ENCODE measurements around the gene SOD3. TPM values are rescaled to one million over a fixed set of nuclear protein-coding genes. Genes with fewer than 3 reads are reported as not detected.

SOD3 gene
- total and polyA plus RNA-seq, 7 donors, result 3.2 to 164 (median 45.3) TPM

DNA sequence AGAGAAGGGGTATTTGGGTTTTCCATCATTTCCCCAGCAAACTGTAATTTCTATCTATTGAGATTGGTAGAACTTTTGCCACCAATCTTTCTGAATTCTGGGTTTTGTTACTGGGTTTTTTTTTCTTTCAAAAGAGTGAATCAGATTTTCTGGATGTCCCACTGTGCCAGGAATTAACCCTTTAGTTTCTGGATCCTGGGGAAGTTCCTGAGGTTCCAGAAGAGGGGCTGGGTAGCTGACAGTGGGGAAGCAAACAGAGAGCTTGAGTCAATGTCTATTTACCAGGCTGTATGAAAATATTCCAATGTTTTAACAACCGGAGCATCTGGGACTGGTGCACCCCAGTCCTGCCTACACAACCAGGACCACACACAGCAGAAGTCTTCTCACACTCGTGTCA, 25.8 kb upstream of the SOD3 start:
- no peak for DNase-seq
- no peaks in the 10 kb centered on the region for H3K9me3 ChIP-seq
- no peak overlapping the region for H3K4me3 ChIP-seq
- H3K36me3 ChIP-seq, result no peaks in the 10 kb centered on the region
- no peaks in the 10 kb centered on the region for H3K27me3 ChIP-seq
- intact Hi-C loops (cut with DNase I), result no loop called here
- TF ChIP-seq, protein P1, sequence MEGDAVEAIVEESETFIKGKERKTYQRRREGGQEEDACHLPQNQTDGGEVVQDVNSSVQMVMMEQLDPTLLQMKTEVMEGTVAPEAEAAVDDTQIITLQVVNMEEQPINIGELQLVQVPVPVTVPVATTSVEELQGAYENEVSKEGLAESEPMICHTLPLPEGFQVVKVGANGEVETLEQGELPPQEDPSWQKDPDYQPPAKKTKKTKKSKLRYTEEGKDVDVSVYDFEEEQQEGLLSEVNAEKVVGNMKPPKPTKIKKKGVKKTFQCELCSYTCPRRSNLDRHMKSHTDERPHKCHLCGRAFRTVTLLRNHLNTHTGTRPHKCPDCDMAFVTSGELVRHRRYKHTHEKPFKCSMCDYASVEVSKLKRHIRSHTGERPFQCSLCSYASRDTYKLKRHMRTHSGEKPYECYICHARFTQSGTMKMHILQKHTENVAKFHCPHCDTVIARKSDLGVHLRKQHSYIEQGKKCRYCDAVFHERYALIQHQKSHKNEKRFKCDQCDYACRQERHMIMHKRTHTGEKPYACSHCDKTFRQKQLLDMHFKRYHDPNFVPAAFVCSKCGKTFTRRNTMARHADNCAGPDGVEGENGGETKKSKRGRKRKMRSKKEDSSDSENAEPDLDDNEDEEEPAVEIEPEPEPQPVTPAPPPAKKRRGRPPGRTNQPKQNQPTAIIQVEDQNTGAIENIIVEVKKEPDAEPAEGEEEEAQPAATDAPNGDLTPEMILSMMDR (IDR thresholded peaks at IDR 0.05), result no peak
- TF ChIP-seq POLR2AphosphoS5 (IDR thresholded peaks at IDR 0.05) (no peak), EP300 (IDR thresholded peaks at IDR 0.05) (no peak), POLR2A (IDR thresholded peaks at IDR 0.05) (no peak)
- H3K27ac ChIP-seq, result no peak overlapping the region
- 83 to 90% methylated on average over 2 of the region's 2 CpGs for WGBS, 2 donors
- peaks cover 0 to 29% (median 16%) of the 10 kb centered on the region in 4 donors for H3K4me1 ChIP-seq

DNA sequence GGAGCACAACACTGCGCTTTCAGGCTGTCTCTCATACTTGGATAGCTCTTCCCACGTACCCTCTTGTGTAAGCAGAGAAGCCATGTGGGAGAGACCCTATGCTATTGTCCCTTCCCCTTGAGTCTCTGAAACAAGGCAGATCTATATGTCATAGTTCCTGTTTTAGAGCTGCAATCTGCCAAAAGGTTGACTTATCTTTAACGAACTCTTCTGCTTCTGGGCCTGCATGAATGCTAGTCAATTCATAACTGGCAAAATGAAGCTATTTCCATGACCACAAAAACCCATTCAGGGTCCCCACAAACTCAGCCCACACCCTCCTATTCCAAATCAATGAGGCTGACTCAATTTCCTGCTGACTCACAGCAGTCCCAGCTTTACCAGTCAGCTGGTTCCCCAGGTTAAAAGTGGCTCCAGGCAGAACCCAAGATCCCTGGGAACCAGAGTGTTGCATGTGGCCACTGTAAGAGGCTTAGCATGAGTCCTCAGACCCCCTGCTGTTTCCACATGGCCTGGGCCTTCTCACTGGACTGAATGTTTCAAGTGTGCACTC, 25.3 kb upstream of the SOD3 start:
- TF ChIP-seq, protein P1 (IDR thresholded peaks at IDR 0.05), result no peak
- TF ChIP-seq EP300 (IDR thresholded peaks at IDR 0.05), result no peak
- TF ChIP-seq POLR2AphosphoS5 (IDR thresholded peaks at IDR 0.05), result no peak
- no peak for TF ChIP-seq POLR2A (IDR thresholded peaks at IDR 0.05)
- intact Hi-C loops (cut with DNase I), result no loop called here
- Histone ChIP-seq H3K4me1 (peaks cover 0 to 28% (median 15%) of the 10 kb centered on the region in 4 donors), H3K27ac (no peak overlapping the region), H3K4me3 (no peak overlapping the region), H3K27me3 (no peaks in the 10 kb centered on the region), H3K9me3 (no peaks in the 10 kb centered on the region), H3K36me3 (no peaks in the 10 kb centered on the region)
- WGBS, 2 donors, result 71 to 88% methylated on average over 3 of the region's 3 CpGs
- DNase-seq, result no peak

DNA sequence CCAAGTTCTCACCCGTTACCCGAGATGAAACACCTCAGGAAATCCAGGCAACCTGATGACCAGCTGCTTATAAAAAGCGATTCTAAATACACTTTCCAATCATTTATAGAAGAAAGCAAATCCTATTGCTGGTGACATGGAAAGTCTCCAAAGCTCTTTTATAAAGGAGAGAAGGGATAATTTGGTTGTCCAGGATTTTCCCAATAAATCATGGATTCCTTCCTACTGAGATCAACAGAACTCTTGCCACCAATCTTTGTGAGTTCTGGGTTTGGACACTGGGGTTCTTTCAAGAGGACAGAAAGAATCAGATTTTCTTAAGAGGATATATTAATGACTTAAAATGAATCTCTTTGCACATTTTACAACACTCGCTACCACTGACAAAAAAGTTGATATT, 24.7 kb upstream of the SOD3 start:
- WGBS, 2 donors, result 84 to 91% methylated on average over 4 of the region's 4 CpGs
- intact Hi-C loops (cut with DNase I), result no loop called here
- Histone ChIP-seq H3K27me3 (no peaks in the 10 kb centered on the region), H3K27ac (no peak overlapping the region), H3K36me3 (no peaks in the 10 kb centered on the region), H3K4me1 (peaks cover 0 to 23% (median 12%) of the 10 kb centered on the region in 4 donors), H3K9me3 (no peaks in the 10 kb centered on the region), H3K4me3 (no peak overlapping the region)
- TF ChIP-seq EP300 (IDR thresholded peaks at IDR 0.05), result no peak
- TF ChIP-seq, protein P1 (IDR thresholded peaks at IDR 0.05), result no peak
- no peak for DNase-seq

DNA sequence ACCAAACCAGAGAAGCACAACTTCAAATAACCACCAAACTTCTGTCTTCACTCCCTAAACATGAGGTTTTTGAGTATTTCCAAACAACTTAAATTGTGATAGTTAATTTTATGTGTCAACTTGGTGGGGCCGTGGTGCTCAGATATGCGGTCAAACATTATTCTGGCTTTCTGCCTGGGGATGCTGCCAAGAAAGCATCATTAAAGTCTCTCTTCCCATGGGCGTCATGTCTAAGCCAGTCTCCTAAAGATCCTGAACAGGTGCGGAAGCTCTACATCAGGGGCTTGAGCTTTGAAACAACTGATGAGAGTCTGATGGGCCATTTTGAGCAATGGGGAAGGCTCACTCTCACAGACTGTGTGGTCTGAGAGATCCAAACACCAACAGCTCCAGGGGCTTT, 24.1 kb upstream of the SOD3 start:
- Histone ChIP-seq H3K4me1 (peaks cover 0 to 20% (median 11%) of the 10 kb centered on the region in 4 donors), H3K4me3 (no peak overlapping the region), H3K27ac (no peak overlapping the region), H3K27me3 (no peaks in the 10 kb centered on the region), H3K36me3 (no peaks in the 10 kb centered on the region), H3K9me3 (no peaks in the 10 kb centered on the region)
- TF ChIP-seq EP300 (IDR thresholded peaks at IDR 0.05) (no peak), POLR2AphosphoS5 (IDR thresholded peaks at IDR 0.05) (no peak), POLR2A (IDR thresholded peaks at IDR 0.05) (no peak)
- TF ChIP-seq, protein P1 (IDR thresholded peaks at IDR 0.05), result no peak
- DNase-seq, result no peak
- 40 to 67% methylated on average over 4 of the region's 4 CpGs for WGBS, 2 donors
- intact Hi-C loops (cut with DNase I), result no loop called here

Measured in sigmoid colon (tissue), 7 donors.